Aorta (tissue), 5 donors: ENCODE data around the gene GPD1L. TPM values are rescaled to one million over a fixed set of nuclear protein-coding genes. Genes with fewer than 3 reads are reported as not detected.

Source experiments
- ATAC-seq: fragments of 200-7000 bp; cut with Tn5 transposase; one replicate; pipeline ENCODE4 v1.9.1; 2022; ENCODE audit warnings: moderate library complexity; ENCODE audit not compliant: low FRiP score
- DNase-seq, 2 donors: peaks; one replicate each; pipeline ENCODE4 v3.0.0-alpha.2; 2020
- H3K27ac ChIP-seq, 2 donors: one replicate each; pipeline ENCODE4 v1.5.1; 2013; ENCODE audit warnings: low read length in 2 of 2, mild to moderate bottlenecking in 2 of 2, moderate library complexity in 2 of 2, control low read depth in 1 of 2, inconsistent platforms in 1 of 2, low read depth in 1 of 2
- H3K27me3 ChIP-seq, 2 donors: one replicate each; pipeline ENCODE4 v1.6.1; 2013; ENCODE audit warnings: control low read depth in 1 of 2, low read length in 1 of 2, mild to moderate bottlenecking in 1 of 2, moderate library complexity in 1 of 2; ENCODE audit not compliant: insufficient read depth in 2 of 2, control insufficient read depth in 1 of 2
- H3K36me3 ChIP-seq, 2 donors: one replicate each; pipeline ENCODE4 v1.6.1; 2013; ENCODE audit warnings: control low read depth in 1 of 2, low read length in 1 of 2, mild to moderate bottlenecking in 1 of 2; ENCODE audit not compliant: insufficient read depth in 2 of 2, control insufficient read depth in 1 of 2
- H3K4me1 ChIP-seq, 2 donors: one replicate each; pipeline ENCODE4 v1.6.1; 2013; ENCODE audit warnings: low read length in 2 of 2, control low read depth in 1 of 2, mild to moderate bottlenecking in 1 of 2, moderate library complexity in 1 of 2; ENCODE audit not compliant: insufficient read depth in 2 of 2, control insufficient read depth in 1 of 2
- H3K4me3 ChIP-seq, 2 donors: one replicate each; pipeline ENCODE4 v1.5.1; 2013; ENCODE audit warnings: low read length in 2 of 2, control low read depth in 1 of 2, mild to moderate bottlenecking in 1 of 2
- H3K9me3 ChIP-seq: one replicate; pipeline ENCODE4 v1.6.1; 2013; ENCODE audit warnings: mild to moderate bottlenecking, low read length; ENCODE audit not compliant: control insufficient read depth
- WGBS, 2 donors: extraction: QIAGEN DNeasy Blood & Tissue Kit; methylation state at CpG; one replicate each; pipeline ENCODE4 v1.1.7; 2013; 5-methylcytosine and 5-hydroxymethylcytosine counted together
- intact Hi-C, 2 donors: fragments of 100-400 bp; cut with DNase I; formaldehyde crosslinking; loops; one replicate each; pipeline versions ENCODE4 v1.14.2 to v1.15.0; 2022
- polyA plus RNA-seq, 2 donors: library from polyadenylated mRNA; stranded (reverse); fragments of 200-250 nt; gene quantifications; one replicate each; pipeline ENCODE4 v1.2.3, GENCODE V29; 2013
- total RNA-seq, 2 donors: library from RNA; stranded (reverse); fragmentation: NEBNext Ultra II Directional; extraction: Animal tissue kit (Norgen Biotek cat#: 25700); gene quantifications; one replicate each; pipeline ENCODE4 v1.2.1, GENCODE V29; 2021
- donor health status: healthy with polysubstance abuse.
- donor health status: Bipolar disorder and iron deficiency.
- donor health status: DM: no; HTN: no; CAD: no.
- donor health status: DM: no; HTN: no; CAD: no.
- donor health status: DM: yes; HTN: yes; CAD: no.

Gene GPD1L
- total and polyA plus RNA-seq, 4 donors, result 21.7 to 48.4 (median 29.5) TPM

GRCh38 chr3:32137870-32138269, 31.4 kb downstream of the GPD1L start:
- H3K36me3 ChIP-seq, result peaks cover 0 to 4% of the 10 kb centered on the region in 2 donors
- H3K27me3 ChIP-seq, result no peaks in the 10 kb centered on the region
- ATAC-seq, result no peak
- H3K4me1 ChIP-seq, result no peaks in the 10 kb centered on the region
- intact Hi-C loops, result no loop called here
- no peak for DNase-seq
- H3K27ac ChIP-seq, result no peak overlapping the region
- H3K9me3 ChIP-seq, result no peaks in the 10 kb centered on the region
- no peak overlapping the region for H3K4me3 ChIP-seq
- 78 to 82% methylated on average over 4 of the region's 4 CpGs for WGBS, 2 donors

- Histone ChIP-seq H3K27ac (no peak overlapping the region), H3K4me1 (no peaks in the 10 kb centered on the region), H3K9me3 (no peaks in the 10 kb centered on the region), H3K27me3 (no peaks in the 10 kb centered on the region), H3K4me3 (no peak overlapping the region), H3K36me3 (peaks cover 0 to 4% of the 10 kb centered on the region in 2 donors)
- DNase-seq (no peak), ATAC-seq (no peak)
- WGBS, 2 donors, result 82 to 84% methylated on average over 8 of the region's 8 CpGs
- intact Hi-C loops, result no loop called here
Observed at GRCh38 chr3:32138545-32139104, 32.2 kb downstream of the GPD1L start.

- peaks cover 0 to 4% of the 10 kb centered on the region in 2 donors for H3K36me3 ChIP-seq
- DNase-seq (no peak), ATAC-seq (no peak)
- H3K9me3 ChIP-seq, result no peaks in the 10 kb centered on the region
- H3K27me3 ChIP-seq, result no peaks in the 10 kb centered on the region
- intact Hi-C loops, result no loop called here
- H3K4me3 ChIP-seq, result no peak overlapping the region
- WGBS, 2 donors, result 81 to 85% methylated on average over 5 of the region's 5 CpGs
- no peaks in the 10 kb centered on the region for H3K4me1 ChIP-seq
- no peak overlapping the region for H3K27ac ChIP-seq
Observed at GRCh38 chr3:32140943-32141342, 34.5 kb downstream of the GPD1L start.

GRCh38 chr3:32143849-32144757, 37.7 kb downstream of the GPD1L start:
- Histone ChIP-seq H3K36me3 (peaks cover 4 to 6% of the 10 kb centered on the region in 2 donors), H3K9me3 (no peaks in the 10 kb centered on the region), H3K4me3 (no peak overlapping the region), H3K27me3 (no peaks in the 10 kb centered on the region), H3K27ac (no peak overlapping the region), H3K4me1 (peaks cover 0 to 1% of the 10 kb centered on the region in 2 donors)
- intact Hi-C loops, result loop anchor here (1.0 to 2.0 kb wide), 2 partner anchors 125 kb away; no protein-coding TSS in a partner anchor
- WGBS, 2 donors, result 61 to 62% methylated on average over 11 of the region's 11 CpGs
- no peak for DNase-seq
- peak; percentile 83 for ATAC-seq

GRCh38 chr3:32146746-32147211, 40.4 kb downstream of the GPD1L start:
- Histone ChIP-seq H3K27ac (no peak overlapping the region), H3K4me3 (no peak overlapping the region), H3K36me3 (peaks cover 2 to 6% of the 10 kb centered on the region in 2 donors), H3K4me1 (peaks cover 0 to 1% of the 10 kb centered on the region in 2 donors), H3K9me3 (no peaks in the 10 kb centered on the region), H3K27me3 (no peaks in the 10 kb centered on the region)
- intact Hi-C loops, result no loop called here
- 53 to 69% methylated on average over 3 of the region's 3 CpGs for WGBS, 2 donors
- no peak for DNase-seq
- ATAC-seq, result no peak

GRCh38 chr3:32147509-32147908, 41.1 kb downstream of the GPD1L start:
- intact Hi-C loops, result no loop called here
- WGBS, 2 donors, result 75 to 91% methylated on average over 1 of the region's 1 CpG

GRCh38 chr3:32147933-32148332, 41.5 kb downstream of the GPD1L start:
- no peak for ATAC-seq
- H3K4me3 ChIP-seq, result no peak overlapping the region
- H3K4me1 ChIP-seq, result peaks cover 0 to 1% of the 10 kb centered on the region in 2 donors
- WGBS, 2 donors, result 69 to 74% methylated on average over 3 of the region's 3 CpGs
- H3K27me3 ChIP-seq, result no peaks in the 10 kb centered on the region
- H3K36me3 ChIP-seq, result peaks cover 2 to 6% of the 10 kb centered on the region in 2 donors
- H3K27ac ChIP-seq, result no peak overlapping the region
- DNase-seq, result no peak
- intact Hi-C loops, result no loop called here
- no peaks in the 10 kb centered on the region for H3K9me3 ChIP-seq

More at GRCh38 chr3:32147509-32147908, 41.1 kb downstream of the GPD1L start:
- ATAC-seq (no peak), DNase-seq (no peak)
- Histone ChIP-seq H3K27ac (no peak overlapping the region), H3K4me1 (peaks cover 0 to 1% of the 10 kb centered on the region in 2 donors), H3K36me3 (peaks cover 2 to 6% of the 10 kb centered on the region in 2 donors), H3K27me3 (no peaks in the 10 kb centered on the region), H3K4me3 (no peak overlapping the region), H3K9me3 (no peaks in the 10 kb centered on the region)

- DNase-seq (no peak), ATAC-seq (no peak)
- Histone ChIP-seq H3K9me3 (no peaks in the 10 kb centered on the region), H3K27me3 (no peaks in the 10 kb centered on the region), H3K36me3 (peaks cover 2 to 7% of the 10 kb centered on the region in 2 donors), H3K27ac (no peak overlapping the region), H3K4me3 (no peak overlapping the region), H3K4me1 (peaks cover 0 to 1% of the 10 kb centered on the region in 2 donors)
- WGBS, 2 donors, result 78 to 82% methylated on average over 5 of the region's 5 CpGs
- intact Hi-C loops, result no loop called here
Observed at GRCh38 chr3:32148351-32148750, 41.9 kb downstream of the GPD1L start.
